Measurements from ENCODE around the gene TMEM266. TPM values are rescaled to one million over a fixed set of nuclear protein-coding genes. Genes with fewer than 3 reads are reported as not detected.

Gene TMEM266
- total RNA-seq, 2 donors from 2014 or later, result 0.20 TPM; not detected in 1

GRCh38 chr15:76099388-76099787 is 39.6 kb downstream of the TMEM266 start:
- Histone ChIP-seq H3K27ac (no peak overlapping the region), H3K9me3 (no peaks in the 10 kb centered on the region), H3K4me3 (no peak overlapping the region), H3K27me3 (no peaks in the 10 kb centered on the region), H3K36me3 (no peaks in the 10 kb centered on the region), H3K4me1 (no peaks in the 10 kb centered on the region)
- no peak for DNase-seq (ENCODE audit: low spot score)
- TF ChIP-seq CTCF (IDR thresholded peaks at IDR 0.05), result no peak

- DNase-seq (ENCODE audit: low spot score), result no peak
- no peaks in the 10 kb centered on the region for H3K9me3 ChIP-seq
- no peaks in the 10 kb centered on the region for H3K4me1 ChIP-seq
- no peaks in the 10 kb centered on the region for H3K36me3 ChIP-seq
- no peak overlapping the region for H3K27ac ChIP-seq
- no peak overlapping the region for H3K4me3 ChIP-seq
- no peak for TF ChIP-seq CTCF (IDR thresholded peaks at IDR 0.05)
- H3K27me3 ChIP-seq, result no peaks in the 10 kb centered on the region
These were observed 40.6 kb downstream of the TMEM266 start for GRCh38 chr15:76100361-76100760.

GRCh38 chr15:76101655-76102054 is 41.9 kb downstream of the TMEM266 start:
- H3K4me1 ChIP-seq, result no peaks in the 10 kb centered on the region
- H3K9me3 ChIP-seq, result no peaks in the 10 kb centered on the region
- no peak overlapping the region for H3K4me3 ChIP-seq
- no peaks in the 10 kb centered on the region for H3K36me3 ChIP-seq
- DNase-seq (ENCODE audit: low spot score), result no peak
- no peak for TF ChIP-seq CTCF (IDR thresholded peaks at IDR 0.05)
- H3K27me3 ChIP-seq, result no peaks in the 10 kb centered on the region
- no peak overlapping the region for H3K27ac ChIP-seq

GRCh38 chr15:76105391-76105790 is 45.6 kb downstream of the TMEM266 start:
- H3K4me3 ChIP-seq, result no peak overlapping the region
- no peaks in the 10 kb centered on the region for H3K4me1 ChIP-seq
- H3K9me3 ChIP-seq, result no peaks in the 10 kb centered on the region
- no peak overlapping the region for H3K27ac ChIP-seq
- no peaks in the 10 kb centered on the region for H3K36me3 ChIP-seq
- DNase-seq (ENCODE audit: low spot score), result peak; percentile 13
- H3K27me3 ChIP-seq, result no peaks in the 10 kb centered on the region
- TF ChIP-seq CTCF (IDR thresholded peaks at IDR 0.05), result no peak

GRCh38 chr15:76105911-76106310 is 46.1 kb downstream of the TMEM266 start:
- TF ChIP-seq CTCF (IDR thresholded peaks at IDR 0.05), result no peak
- H3K36me3 ChIP-seq, result no peaks in the 10 kb centered on the region

GRCh38 chr15:76107169-76107568 is 47.4 kb downstream of the TMEM266 start:
- no peak overlapping the region for H3K4me3 ChIP-seq
- H3K9me3 ChIP-seq, result no peaks in the 10 kb centered on the region
- H3K27ac ChIP-seq, result no peak overlapping the region
- no peaks in the 10 kb centered on the region for H3K27me3 ChIP-seq
- no peaks in the 10 kb centered on the region for H3K36me3 ChIP-seq
- no peak for TF ChIP-seq CTCF (IDR thresholded peaks at IDR 0.05)
- no peak for DNase-seq (ENCODE audit: low spot score)
- H3K4me1 ChIP-seq, result no peaks in the 10 kb centered on the region

More at GRCh38 chr15:76105911-76106310, 46.1 kb downstream of the TMEM266 start:
- DNase-seq (ENCODE audit: low spot score), result peak; percentile 26
- Histone ChIP-seq H3K4me1 (no peaks in the 10 kb centered on the region), H3K27me3 (no peaks in the 10 kb centered on the region), H3K9me3 (no peaks in the 10 kb centered on the region), H3K27ac (no peak overlapping the region), H3K4me3 (no peak overlapping the region)

Measured in right atrium auricular region (tissue), 2 donors.